Gastrocnemius medialis (tissue), 4 donors: ENCODE measurements around the gene NAP1L4. TPM values are rescaled to one million over a fixed set of nuclear protein-coding genes. Genes with fewer than 3 reads are reported as not detected.

Experiments used
- ATAC-seq, 2 donors: fragments of 150-250 bp; one replicate each; pipeline ENCODE4 v1.9.1; 2016
- DNase-seq, 2 donors: peaks; one replicate each; pipeline ENCODE4 v3.0.0-alpha.2; 2019
- H3K27ac ChIP-seq, 4 donors: fragments of 200-600 bp; sonication (generic); 1 replicate in 1 of 4; 2 replicates in 3 of 4; pipeline ENCODE4 v1.5.1; 2016 to 2018; ENCODE audit warnings: mild to moderate bottlenecking in 2 of 4, moderate library complexity in 1 of 4
- H3K27me3 ChIP-seq, 3 donors: fragments of 200-600 bp; sonication (generic) in 2 of 3; 1 replicate in 1 of 3; 2 replicates in 2 of 3; pipeline versions ENCODE4 v1.5.1 to v1.6.0; 2016 to 2019; ENCODE audit warnings: mild to moderate bottlenecking in 1 of 3, moderate library complexity in 1 of 3
- H3K36me3 ChIP-seq, 2 donors: fragments of 200-600 bp; sonication (generic) in 1 of 2; one replicate each; pipeline ENCODE4 v1.5.1; 2017 to 2018
- H3K4me1 ChIP-seq, 2 donors: fragments of 200-600 bp; sonication (generic) in 1 of 2; one replicate each; pipeline ENCODE4 v1.5.1; 2016 to 2017; ENCODE audit warnings: mild to moderate bottlenecking in 2 of 2
- H3K4me3 ChIP-seq, 4 donors: fragments of 200-600 bp; sonication (generic) in 3 of 4; 1 replicate in 1 of 4; 2 replicates in 3 of 4; pipeline ENCODE4 v1.5.1; 2016 to 2019; ENCODE audit warnings: mild to moderate bottlenecking in 2 of 4
- H3K9me3 ChIP-seq, 3 donors: fragments of 200-600 bp; sonication (generic) in 2 of 3; 1 replicate in 1 of 3; 2 replicates in 2 of 3; pipeline ENCODE4 v1.5.1; 2016 to 2019
- CTCF ChIP-seq, 5 experiments: fragments of 450-650 bp in 3 of 5; fragments of 200-600 bp in 2 of 5; sonication (generic) in 2 of 5; IDR thresholded peaks in 4 of 5; conservative IDR thresholded peaks in 1 of 5; 1 replicate in 4 of 5; 2 replicates in 1 of 5; pipeline ENCODE4 v1.5.1; 2016 to 2019; ENCODE audit warnings: antibody characterized with exemption in 5 of 5, mild to moderate bottlenecking in 3 of 5, moderate library complexity in 3 of 5
- POLR2A ChIP-seq, 2 donors: fragments of 450-650 bp; IDR thresholded peaks; one replicate each; pipeline ENCODE4 v1.6.1; 2017; ENCODE audit warnings: antibody characterized with exemption in 2 of 2, mild to moderate bottlenecking in 2 of 2, moderate library complexity in 2 of 2
- in situ Hi-C, 4 donors: fragments of 200-750 bp; cut with MboI; loops; one replicate each; pipeline versions ENCODE4 v1.15.0 to v1.8.0; 2017; ENCODE audit warnings: low sequenced_read_pairs in 4 of 4
- intact Hi-C: fragments of 100-400 bp; cut with DNase I; formaldehyde crosslinking; loops from one replicate; pipeline ENCODE4 v1.15.1; 2023; ENCODE audit warnings: low total_unique reads
- total RNA-seq, 4 donors: library from RNA; depleted of rRNA; stranded (reverse); fragments of >200 nt; gene quantifications; one replicate each; pipeline versions ENCODE4 v1.1.0 to v1.2.3, GENCODE V29; 2016

NAP1L4 gene
- total RNA-seq, 4 donors from 2014 or later = 86.4 to 123 (median 111) TPM

GRCh38 chr11:2958251-2958650, 33.9 kb downstream of the NAP1L4 start:
- no peak for ATAC-seq
- in situ Hi-C loops (no loop called here), intact Hi-C loops (no loop called here)
- no peaks in the 10 kb centered on the region for H3K9me3 ChIP-seq
- peaks cover 2 to 79% of the 10 kb centered on the region in 2 donors for H3K36me3 ChIP-seq
- no peak overlapping the region for H3K27ac ChIP-seq
- H3K4me3 ChIP-seq = no peak overlapping the region
- DNase-seq = no peak
- H3K27me3 ChIP-seq = no peaks in the 10 kb centered on the region
- no peak for TF ChIP-seq CTCF (IDR thresholded peaks at IDR 0.05 in 4 of 5, conservative IDR thresholded peaks at IDR 0.05 in 1 of 5)
- no peak for TF ChIP-seq POLR2A (IDR thresholded peaks at IDR 0.05)
- H3K4me1 ChIP-seq = no peaks in the 10 kb centered on the region

DNA sequence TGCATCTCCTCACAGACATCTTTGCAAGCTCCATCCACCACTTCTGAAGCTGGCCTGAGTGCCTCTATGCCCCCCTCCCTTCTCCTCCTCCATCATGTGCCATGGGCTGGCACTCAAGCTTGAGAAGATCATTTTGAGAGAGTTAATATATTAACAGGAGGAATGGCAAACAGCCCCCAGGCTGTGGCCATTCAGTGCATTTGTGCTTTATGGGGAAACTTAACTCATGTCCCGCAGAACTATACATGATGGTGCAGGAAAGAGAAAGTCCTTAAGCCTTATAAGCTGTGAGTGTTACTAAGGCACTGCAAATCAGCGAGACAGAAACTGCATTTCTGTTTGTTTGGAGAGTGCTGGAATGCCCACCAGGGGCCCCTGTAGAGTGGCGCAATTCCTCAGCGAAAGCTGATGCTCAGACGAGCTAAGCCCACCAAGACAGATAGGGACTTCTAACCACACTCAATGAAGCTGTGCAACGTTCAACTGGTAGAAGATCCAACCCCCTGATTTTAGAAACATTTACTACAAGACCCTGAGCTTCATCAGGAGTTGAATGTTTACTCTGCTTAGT, 36.1 kb downstream of the NAP1L4 start:
- no peak overlapping the region for H3K4me3 ChIP-seq
- TF ChIP-seq CTCF (IDR thresholded peaks at IDR 0.05 in 4 of 5, conservative IDR thresholded peaks at IDR 0.05 in 1 of 5) (no peak), POLR2A (IDR thresholded peaks at IDR 0.05) (no peak)
- H3K27me3 ChIP-seq = no peaks in the 10 kb centered on the region
- H3K9me3 ChIP-seq = no peaks in the 10 kb centered on the region
- in situ Hi-C loops = no loop called here
- DNase-seq = no peak
- no peaks in the 10 kb centered on the region for H3K4me1 ChIP-seq
- H3K36me3 ChIP-seq = peaks cover 7 to 100% of the 10 kb centered on the region in 2 donors
- intact Hi-C loops = no loop called here
- ATAC-seq = no peak
- no peak overlapping the region for H3K27ac ChIP-seq

GRCh38 chr11:2954263-2954662, 37.9 kb downstream of the NAP1L4 start:
- no peaks in the 10 kb centered on the region for H3K27me3 ChIP-seq
- intact Hi-C loops = no loop called here
- H3K27ac ChIP-seq = no peak overlapping the region
- H3K4me3 ChIP-seq = no peak overlapping the region
- no peak for ATAC-seq
- in situ Hi-C loops = no loop called here
- no peaks in the 10 kb centered on the region for H3K9me3 ChIP-seq
- TF ChIP-seq POLR2A (IDR thresholded peaks at IDR 0.05) (no peak), CTCF (IDR thresholded peaks at IDR 0.05 in 4 of 5, conservative IDR thresholded peaks at IDR 0.05 in 1 of 5) (no peak)
- peaks cover 7 to 100% of the 10 kb centered on the region in 2 donors for H3K36me3 ChIP-seq
- DNase-seq = no peak
- H3K4me1 ChIP-seq = no peaks in the 10 kb centered on the region

GRCh38 chr11:2952290-2952689, 39.8 kb downstream of the NAP1L4 start:
- intact Hi-C loops = no loop called here
- no peak for TF ChIP-seq POLR2A (IDR thresholded peaks at IDR 0.05)
- no peak for TF ChIP-seq CTCF (IDR thresholded peaks at IDR 0.05 in 4 of 5, conservative IDR thresholded peaks at IDR 0.05 in 1 of 5)
- no peak for ATAC-seq
- no peaks in the 10 kb centered on the region for H3K4me1 ChIP-seq
- in situ Hi-C loops = no loop called here
- no peak overlapping the region for H3K4me3 ChIP-seq
- no peaks in the 10 kb centered on the region for H3K27me3 ChIP-seq
- peaks cover 5 to 80% of the 10 kb centered on the region in 2 donors for H3K36me3 ChIP-seq
- H3K9me3 ChIP-seq = no peaks in the 10 kb centered on the region
- H3K27ac ChIP-seq = no peak overlapping the region
- no peak for DNase-seq
